Measurements from ENCODE around the gene TNRC6B. TPM values are rescaled to one million over a fixed set of nuclear protein-coding genes. Genes with fewer than 3 reads are reported as not detected.
"Not testable (repeated sequence)": the region's sequence is repeated elsewhere in the genome, so short reads cannot be mapped to it uniquely, and the experiment has no call there.

TNRC6B gene
- total RNA-seq, 1 donor from 2014 or later, result 19.3 TPM

DNA sequence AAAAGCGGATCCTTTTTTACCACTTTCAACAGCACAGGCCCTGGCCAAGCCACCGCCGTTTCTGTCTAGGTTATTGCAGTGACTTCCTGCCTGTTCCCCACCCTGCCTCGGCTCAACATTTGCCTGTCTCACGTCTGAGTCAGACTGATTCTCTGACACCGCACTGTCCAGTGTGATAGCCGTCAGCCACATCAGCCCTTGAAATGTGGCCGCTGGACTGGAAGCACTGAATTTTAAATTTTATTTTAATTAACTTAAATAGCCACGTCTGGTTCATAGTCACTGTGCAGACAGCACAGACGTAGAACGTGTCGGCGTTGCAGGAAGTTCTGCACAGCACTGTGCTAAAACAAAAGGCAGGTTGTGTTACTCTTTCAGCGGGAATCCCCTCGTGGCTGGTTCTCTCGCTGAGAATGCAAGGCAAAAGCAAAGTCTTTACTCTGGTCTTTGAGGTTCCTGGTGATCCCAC is 112.3 kb downstream of the TNRC6B start:
- ATAC-seq, result peak; percentile 44

DNA sequence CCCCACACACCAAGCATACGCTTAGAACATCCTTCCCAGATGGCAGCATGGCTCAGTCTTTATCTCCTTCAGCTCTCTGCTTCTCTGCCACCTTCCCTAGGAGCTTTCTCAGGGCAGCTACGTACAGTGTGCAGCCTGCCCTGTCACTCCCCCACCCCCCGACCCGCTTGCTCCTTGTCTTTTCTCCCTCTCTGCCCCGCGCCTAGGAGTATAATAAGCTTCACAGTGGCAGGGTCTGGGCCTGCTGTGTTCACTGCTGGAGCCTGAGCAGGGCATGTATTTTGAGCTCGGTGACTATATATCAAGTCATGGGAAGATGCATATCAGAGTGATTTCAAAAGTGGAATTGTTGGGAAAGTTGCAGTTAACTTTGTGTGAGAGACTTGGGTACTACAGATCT is 112.8 kb downstream of the TNRC6B start:
- no peak for ATAC-seq

DNA sequence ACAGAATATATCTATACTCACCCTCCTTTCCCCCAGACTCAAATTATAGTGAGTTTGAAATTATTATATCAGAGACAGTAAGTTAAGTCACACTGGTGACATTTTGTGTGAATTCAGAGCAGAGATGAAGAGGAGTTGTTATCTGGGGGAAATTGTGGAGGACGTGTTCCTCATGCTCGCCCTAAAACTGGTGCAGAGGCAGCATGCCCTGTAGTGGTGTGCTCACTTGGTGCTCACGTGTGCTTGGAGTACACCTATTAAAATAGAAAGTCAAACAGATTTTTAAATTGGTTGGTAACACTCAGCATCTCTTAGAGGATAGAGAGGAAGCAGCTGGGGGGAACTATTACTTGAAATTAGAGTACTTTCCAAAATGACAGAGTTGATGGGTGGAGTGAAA is 117.0 kb downstream of the TNRC6B start:
- no peak for ATAC-seq

DNA sequence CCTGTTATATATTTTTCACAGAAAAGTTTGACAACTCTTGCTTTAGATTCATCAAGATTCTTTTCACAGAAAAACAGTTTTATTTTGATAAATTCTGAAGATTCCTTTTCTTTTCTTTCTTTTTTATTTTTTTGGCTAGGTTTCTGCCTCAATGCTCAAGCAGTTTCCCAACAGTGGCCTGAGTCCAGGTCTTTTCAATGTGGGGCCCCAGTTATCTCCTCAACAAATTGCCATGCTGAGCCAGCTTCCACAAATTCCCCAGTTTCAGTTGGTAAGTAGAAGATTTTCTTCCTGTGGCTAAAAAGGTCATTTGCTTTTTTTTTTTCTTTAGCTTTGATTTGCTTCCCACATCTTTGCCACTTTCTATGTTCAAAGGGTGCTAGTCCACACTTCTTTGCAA is 122.6 kb downstream of the TNRC6B start:
- no peak for ATAC-seq

DNA sequence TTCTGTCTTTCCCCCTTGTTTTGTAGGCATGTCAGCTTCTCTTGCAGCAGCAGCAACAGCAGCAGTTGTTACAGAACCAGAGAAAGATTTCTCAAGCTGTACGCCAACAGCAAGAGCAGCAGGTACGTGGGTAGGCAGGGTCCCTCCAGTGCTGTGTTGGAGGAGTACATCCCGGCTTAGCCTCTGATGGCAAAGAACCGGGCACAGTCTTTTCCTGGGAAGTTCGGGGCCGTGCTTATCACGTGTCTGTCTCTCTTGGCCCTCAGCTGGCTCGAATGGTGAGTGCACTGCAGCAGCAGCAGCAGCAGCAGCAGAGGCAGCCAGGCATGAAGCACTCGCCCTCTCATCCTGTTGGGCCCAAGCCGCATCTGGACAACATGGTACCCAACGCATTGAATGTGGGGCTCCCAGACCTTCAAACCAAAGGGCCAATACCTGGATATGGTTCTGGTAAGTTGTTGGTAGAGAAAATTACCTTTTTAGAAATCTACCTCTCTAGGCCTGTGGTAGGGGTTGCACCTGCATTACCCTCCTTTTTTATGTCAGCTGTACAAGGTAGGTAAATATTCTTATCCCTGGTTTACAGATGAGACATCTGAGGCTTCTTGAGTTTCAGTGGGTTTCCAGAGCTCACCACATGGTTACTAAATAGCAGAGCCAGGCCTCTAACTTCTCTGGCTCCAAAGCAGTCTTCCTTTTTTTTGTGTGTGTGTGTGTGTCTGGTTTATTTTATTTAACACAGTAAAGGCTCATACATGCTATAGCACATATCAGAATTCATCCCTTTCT is 123.4 kb downstream of the TNRC6B start:
- ATAC-seq, result no peak

DNA sequence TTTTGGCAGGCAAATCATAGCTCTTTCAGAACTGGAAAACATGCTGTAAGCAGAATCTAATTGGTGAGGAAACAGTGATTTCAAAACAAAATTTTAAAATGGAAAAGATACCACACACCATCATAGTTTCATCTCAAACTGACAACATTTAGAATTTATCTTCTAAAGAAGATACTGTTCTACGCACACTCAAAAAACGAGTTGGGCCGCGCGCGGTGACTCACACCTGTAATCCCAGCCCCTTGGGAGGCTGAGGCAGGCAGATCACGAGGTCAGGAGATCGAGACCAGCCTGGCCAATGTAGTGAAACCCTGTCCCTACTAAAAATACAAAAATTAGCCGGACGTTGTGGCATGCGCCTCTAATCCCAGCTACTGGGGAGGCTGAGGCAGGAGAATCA is 124.4 kb downstream of the TNRC6B start:
- ATAC-seq, result no peak

DNA sequence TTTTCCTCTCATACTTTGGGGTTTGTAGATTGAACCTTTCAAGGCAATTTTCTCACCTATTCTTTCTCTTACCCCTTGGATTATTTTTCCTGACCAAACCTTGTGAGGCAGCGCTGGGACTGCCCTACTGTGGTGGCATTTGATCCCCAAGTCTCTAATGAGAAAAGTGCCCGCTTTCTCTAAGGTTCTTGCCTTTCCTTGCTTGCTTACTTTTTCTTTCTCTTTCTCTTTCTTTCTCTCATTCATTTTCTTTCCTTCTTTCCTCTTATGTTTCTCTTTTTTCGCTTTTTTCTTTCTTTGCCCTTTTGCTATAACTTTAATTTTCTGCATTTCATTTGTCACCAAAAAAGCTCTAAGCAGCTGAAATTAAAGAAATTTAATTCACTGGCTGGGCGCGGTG is 127.9 kb downstream of the TNRC6B start:
- no peak for ATAC-seq

DNA sequence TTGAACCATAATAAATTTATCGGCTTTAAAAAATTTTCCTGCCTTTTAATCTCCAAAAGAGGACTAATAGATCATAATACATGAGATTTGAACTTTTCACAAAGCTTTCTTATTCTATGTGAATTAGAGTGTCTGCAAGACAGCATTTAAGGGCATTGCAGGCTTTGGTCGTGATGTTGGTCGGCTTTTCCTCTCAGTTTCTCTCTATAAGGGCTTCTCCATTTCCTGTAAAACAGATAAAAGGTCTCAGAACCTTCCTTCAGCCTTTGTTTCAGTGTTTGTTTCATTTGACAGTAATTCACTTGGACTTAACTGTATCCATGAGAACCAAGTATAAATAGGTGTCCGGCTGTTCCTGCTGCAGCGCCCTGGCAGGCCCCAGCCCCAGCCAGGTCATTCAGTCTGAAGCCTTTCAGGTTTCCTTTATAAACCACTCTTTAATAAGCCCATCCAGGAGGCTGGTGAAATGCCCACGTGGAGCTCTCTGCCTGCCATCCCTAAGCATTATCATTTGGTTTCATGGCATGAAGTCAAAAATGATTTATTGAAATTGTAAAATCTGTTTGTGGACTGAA is 131.4 kb downstream of the TNRC6B start:
- no peak for ATAC-seq

DNA sequence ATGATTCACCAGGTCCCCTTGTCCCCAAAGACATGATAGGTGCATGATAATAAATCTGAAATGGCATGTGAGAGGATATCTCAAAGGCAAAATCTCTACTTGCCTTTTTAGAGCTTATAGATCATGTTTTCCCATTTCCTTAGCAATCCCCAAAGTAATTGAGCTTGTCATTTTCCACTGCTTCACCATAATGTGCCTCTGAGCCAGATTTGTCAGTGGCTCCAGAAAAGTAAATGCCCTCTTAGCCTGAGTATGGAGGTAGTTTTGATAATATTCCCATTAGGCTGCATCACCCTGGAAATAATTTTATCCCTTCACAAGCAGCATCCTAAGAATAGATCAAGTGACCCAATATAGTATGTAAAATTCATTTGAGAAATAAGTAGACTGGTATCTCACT is 131.9 kb downstream of the TNRC6B start:
- ATAC-seq, result no peak

DNA sequence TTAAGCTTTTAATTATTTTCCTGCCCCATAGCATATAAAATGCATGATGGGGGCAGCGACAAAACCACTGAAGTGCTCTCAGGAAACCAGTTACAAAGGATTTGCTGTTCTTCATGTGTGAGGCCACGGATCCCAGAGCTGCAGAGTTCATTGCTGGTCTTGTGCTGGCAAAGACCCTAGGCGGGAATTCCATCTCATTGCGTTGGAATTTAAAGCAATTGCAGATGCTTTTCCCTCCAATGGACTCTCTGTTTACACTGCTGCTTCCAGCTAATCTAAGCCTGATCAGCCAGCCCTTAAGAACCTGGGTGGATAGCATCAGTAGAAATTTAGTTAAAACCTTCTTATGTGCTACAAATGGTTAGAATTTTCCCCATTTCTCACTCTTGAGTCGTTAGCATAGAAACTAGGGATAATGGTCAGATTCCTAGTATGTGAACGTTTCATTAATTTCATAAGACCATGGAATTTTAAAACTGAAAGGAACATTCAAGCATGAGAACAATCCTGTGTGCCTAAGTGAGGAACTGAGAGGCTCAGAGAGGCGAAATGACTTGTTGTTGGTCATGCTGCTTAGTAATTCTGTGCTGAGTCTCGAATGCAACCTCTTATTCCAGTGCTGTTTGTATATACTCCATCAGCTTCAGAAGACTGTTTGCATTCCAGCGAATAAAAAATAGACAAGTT is 132.5 kb downstream of the TNRC6B start:
- ATAC-seq, result no peak

DNA sequence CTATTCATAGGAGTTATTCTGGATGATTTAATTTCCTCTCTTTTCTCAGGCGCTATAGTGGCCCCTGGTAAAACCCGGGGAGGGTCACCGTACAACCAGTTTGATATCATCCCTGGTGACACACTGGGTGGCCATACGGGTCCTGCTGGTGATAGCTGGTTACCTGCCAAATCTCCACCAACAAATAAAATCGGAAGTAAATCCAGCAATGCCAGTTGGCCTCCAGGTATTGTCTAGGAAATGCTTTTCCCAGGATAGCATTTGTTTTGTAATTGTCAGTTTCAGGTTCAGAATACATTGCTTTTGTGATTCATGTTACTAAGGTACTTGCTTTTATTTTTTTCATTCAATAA is 133.0 kb downstream of the TNRC6B start:
- ATAC-seq, result no peak

DNA sequence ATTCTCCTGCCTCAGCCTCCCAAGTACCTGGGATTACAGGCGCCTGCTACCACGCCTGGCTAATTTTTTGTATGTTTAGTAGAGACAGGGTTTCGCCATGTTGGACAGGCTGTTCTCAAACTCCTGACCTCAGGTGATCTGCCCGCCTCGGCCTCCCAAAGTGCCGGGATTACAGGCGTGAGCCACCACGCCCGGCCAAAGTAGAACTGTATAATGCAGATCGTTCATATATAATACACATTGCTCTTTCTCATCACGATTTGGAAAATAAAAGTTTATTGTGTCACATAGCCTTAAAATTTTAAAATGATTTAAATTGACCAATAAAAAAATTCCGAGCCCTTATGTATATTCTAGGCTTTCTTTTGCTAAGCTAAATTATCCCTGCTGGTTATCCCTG is 133.9 kb downstream of the TNRC6B start:
- ATAC-seq, result not testable (repeated sequence)

DNA sequence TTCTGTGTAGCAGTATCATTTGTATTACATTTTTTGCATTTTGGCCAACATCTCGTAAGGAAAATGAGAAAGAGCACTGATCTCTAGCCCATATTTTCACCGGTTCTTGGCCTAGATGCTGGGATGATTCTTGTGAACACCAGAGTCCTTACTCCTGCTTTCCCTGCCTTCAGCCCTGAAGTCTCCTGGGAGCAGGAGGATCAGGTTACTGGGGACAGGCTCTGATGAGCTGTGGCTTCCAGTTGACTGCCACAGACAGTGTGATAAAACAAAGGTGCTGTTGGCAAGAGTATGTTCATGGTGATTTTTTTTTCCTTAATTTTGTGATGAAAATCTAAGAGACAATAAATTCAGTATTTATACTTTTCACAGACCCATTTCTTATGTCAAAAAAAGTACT is 134.3 kb downstream of the TNRC6B start:
- ATAC-seq, result no peak

DNA sequence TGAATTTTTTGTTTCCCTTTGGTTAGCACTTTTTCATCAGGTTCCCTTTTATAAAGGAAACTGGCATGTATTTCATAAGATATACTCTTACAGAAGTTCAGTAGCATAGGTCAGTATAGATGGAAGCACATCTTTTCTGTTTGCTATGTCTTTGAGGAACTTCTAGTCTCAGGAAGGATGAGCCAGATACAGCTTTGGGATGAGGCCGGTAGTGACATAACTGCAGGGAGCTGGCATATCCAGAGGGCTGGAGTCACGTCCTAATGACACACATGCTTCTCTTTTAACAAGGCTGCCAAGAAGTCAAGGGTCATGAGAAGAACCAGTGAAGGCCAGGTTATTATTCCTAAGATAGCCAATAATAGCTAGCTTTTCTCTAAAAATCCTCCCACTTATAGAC is 135.3 kb downstream of the TNRC6B start:
- ATAC-seq, result no peak

DNA sequence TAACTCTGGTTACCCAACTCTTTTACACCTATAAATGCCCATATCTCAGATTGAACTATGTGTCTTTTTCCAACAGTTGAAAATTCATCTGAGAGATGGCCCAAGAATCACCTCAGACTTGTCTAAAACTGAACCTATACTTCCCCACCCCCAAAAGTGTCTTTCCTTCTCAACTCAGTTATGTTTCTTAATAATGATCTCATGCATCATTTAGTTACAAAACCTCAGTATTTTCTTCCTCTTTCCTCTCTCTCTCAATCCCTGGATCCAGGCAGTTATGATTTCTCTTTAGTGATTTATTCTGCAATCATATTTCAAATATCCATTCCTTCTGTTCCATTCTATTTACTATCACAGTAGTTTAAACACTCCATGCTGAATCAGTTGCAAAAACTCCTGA is 136.3 kb downstream of the TNRC6B start:
- no peak for ATAC-seq

DNA sequence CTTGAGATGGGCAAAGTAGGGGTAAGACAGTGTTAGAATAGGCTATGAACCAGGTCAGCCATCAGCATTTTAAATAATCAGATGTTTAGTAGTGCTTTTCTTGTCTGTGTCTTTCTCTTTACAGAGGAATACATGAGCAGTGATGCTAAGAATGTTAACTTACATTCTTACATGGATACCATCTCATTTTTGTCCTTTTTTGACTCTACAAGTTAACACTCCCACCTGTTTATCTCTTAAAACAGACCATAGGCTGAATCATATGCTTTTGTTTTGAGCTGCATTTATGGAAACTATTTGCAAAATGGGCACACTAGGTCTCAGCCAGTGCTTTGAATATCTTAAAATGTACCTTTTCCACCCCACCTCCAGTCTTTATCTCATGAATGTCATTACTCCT is 143.0 kb downstream of the TNRC6B start:
- no peak for ATAC-seq

DNA sequence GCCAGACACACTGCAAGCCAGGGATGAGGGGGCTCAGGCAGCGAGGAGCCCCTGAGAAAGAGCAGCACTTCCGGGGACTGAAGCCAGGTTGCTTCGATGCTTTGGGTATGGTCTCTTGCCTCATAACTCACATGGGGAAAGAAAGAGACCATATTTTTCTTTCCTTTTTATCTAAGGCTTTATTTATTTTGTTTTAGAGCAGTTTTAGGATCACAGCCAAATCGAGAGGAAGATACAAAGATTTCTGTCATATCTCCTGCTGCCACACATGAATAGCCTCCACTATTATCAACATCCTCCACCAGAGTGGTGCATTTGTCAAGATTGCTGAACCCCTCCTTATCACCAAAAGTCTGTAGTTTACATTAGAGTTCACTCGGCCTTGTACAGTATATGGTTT is 144.3 kb downstream of the TNRC6B start:
- no peak for ATAC-seq

DNA sequence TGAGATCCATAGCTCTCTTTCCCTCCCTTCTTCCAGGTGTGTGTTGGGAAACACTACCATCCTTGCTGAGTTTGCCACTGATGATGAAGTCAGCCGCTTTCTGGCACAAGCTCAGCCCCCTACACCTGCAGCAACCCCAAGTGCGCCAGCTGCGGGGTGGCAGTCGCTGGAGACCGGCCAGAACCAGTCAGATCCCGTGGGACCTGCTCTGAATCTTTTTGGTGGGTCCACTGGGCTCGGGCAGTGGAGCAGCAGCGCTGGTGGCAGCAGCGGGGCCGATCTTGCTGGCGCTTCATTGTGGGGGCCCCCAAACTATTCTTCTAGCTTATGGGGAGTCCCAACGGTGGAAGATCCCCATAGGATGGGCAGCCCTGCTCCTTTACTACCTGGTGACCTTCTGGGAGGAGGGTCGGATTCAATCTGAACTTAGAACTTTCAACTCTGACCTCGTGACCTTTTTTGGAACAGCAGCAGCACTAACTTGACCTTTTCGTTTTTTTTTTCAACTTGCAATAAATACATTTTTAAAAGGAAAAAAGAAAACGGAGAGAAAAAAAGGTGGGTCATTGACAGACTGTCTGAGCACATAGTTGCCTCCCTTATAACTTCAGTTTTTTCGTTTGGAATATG is 145.2 kb downstream of the TNRC6B start:
- ATAC-seq, result no peak

DNA sequence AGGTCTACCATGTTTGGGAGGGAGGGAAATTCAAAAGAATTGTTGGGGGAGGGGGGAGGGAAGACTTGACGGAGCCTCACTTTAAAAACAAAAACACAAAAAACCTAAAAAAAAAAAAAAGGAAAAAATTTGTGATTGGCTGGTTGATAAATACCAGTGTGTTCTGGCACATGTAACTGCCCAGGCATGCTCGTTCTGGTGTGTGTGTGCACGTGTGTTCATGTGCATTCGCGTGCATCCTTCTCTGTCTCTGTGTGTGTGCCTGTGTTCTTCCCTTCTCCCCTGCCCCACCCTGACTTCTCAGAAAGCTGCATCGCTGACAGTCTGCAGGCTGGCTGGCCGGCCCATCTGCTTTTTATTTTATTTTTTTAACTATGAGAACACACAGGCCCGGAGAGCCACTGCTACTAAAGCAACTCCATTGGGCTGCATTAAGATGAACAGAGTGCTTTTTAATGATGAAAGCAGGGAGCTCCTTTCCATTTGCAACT is 146.0 kb downstream of the TNRC6B start:
- ATAC-seq, result no peak

DNA sequence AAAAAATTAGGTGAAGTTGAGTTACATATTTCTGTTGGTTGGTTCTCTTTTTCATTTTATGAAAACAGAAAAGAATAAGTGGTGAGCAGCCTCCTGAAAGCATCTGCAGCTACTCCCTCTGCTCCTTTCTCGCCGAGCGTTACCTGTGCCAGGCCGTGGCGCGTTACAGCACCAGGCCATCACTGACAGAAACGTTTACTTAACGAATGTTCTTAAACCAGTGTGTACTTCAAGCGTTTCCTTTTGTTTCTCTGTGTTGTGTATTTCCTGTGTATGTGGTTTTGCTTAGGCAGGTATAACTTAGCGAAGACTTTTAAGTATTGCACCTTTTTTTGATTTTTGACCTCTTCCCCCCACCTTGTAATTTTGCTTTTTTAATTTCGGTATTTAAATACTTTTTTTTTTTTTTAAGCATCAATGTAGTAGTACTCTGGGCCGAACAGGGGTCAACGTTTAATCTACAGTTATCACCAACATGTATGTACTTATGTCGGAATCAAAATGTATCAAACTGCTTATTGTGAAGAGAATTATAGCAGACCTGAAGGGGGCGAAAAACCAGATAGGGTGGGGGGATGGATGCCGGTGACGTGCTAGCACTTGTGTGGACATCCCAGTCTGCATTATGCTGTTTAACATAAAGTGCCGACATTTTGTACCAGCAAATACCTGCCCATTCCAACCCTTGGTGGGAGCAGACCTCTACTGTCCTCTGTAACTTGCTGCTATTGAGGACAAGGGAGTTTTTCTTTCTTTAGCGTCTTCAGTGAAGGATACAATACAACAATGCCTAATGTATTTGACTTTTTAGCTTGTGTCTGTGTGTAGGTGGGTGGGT is 147.0 kb downstream of the TNRC6B start:
- no peak for ATAC-seq

DNA sequence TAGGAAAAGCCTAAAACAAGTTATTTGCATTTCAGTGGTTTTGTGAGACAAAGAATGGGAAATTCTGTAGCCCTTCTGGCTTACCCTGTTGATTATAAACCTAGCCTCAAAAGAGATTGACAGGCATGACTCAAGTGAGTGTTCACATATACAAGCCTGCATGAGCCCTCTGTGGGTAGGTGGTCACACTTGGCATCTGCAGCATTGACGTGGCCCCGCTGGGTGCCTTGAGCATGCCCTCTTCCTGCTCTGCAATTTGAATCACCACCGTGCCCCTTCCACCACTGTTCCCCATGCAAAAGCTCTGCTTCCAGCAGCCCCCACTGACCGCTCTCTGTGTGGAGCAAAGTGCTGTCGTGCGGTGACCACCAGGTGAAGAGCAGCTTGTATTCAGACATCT is 147.6 kb downstream of the TNRC6B start:
- no peak for ATAC-seq
